HG02642 (cell line): ENCODE results near the gene ARID1B.

Experiments
- ATAC-seq: cut with Tn5 transposase; IDR thresholded peaks from one replicate; pipeline ENCODE4 v1.9.1; 2021; ENCODE audit warnings: mild to moderate bottlenecking; ENCODE audit not compliant: unreplicated experiment, poor library complexity

Gene ARID1B

GRCh38 chr6:157107915-157108651 lies 330.9 kb downstream of the ARID1B start:
- ATAC-seq, result no peak

DNA sequence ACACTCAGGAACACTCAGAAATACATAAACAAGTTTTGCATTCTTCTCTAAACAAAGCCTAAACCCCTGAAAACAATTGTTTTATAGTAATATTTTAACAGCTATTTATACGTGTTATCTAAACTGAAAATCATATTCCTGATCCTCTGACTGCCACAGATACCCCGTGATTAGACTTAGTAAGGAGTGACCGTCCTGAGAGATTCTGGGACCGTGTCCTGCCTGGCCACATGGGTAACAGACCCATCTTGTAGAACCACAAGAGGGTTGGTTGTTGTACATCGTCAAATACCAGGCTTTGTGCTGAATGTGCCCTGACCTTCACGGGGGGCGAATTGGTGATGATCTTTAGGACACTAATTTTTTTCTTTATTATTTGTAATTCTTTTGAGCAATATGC lies 331.7 kb downstream of the ARID1B start:
- no peak for ATAC-seq

GRCh38 chr6:157110607-157111006 lies 333.4 kb downstream of the ARID1B start:
- ATAC-seq, result no peak

DNA sequence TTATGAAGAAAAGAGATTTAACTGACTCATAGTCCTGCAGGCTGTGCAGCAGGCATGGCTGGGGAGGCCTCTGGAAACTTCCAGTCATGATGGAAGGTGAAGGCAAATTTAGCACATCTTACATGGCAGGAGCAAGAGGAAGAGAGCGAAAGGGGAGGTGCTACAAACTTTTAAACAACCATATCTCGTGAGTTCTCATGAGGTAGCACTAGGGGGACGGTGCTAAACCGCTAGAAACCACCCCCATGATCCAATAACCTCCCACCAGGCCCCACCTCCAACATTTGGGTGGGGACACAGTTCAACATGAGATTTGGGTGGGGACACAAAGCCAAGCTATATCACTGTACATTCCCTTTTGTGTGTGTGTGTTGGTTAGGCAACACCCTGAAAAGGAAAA lies 336.2 kb downstream of the ARID1B start:
- ATAC-seq, result no peak

DNA sequence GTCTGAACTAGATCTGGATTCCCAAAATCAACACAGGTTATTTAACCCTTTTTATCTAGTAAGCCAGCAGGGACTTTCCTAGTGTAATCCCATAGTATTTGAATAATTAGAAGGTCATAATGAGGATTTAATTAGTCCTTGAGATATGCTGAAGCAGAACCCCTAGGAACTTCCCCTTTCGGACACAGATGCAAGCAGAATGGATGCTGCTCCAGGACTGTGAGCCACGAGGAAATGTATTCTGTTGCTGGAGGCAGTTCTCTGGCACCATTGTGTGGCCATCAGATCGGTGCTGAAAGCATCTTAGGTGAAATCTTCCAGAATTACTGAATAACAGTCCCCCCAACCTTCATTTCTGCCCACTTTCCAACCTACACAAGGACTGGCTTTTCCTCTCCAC lies 339.2 kb downstream of the ARID1B start:
- ATAC-seq, result no peak

DNA sequence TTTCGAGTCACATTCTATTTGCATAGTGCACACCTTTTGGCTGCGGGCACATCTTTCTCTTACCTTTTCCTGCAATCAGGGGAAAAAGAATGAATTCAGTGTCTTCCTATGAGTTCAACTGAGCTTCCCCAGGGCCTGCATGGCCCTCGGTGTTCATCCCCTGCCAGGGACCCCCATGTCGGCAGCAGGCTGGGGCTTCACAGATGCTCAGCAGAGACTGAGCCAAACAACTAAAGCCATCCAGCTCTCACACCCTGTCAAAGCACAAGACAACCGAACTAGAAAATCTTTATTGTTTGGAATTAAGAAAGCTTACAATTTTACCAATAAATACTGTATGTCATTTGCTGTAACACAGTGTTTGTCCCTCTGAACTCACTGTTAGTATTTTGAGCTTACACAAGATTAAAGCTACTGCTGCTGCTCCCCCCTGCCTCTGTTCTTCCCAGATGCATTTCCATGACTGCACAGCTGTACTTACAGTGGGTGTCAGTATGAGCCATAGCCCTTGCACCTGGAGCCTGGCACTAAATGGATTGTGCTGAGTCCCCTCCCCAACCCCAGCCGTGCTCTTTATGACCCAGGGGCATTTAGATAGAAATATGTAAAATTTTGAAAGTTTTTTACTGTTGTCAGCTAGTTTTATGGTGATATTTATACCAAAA lies 340.4 kb downstream of the ARID1B start:
- ATAC-seq, result no peak

GRCh38 chr6:157119502-157120027 lies 342.4 kb downstream of the ARID1B start:
- no peak for ATAC-seq

GRCh38 chr6:157120534-157121232 lies 343.5 kb downstream of the ARID1B start:
- no peak for ATAC-seq

- no peak for ATAC-seq
Observed at GRCh38 chr6:157121897-157122296, 344.7 kb downstream of the ARID1B start.

GRCh38 chr6:157123234-157123633 lies 346.1 kb downstream of the ARID1B start:
- ATAC-seq, result no peak

DNA sequence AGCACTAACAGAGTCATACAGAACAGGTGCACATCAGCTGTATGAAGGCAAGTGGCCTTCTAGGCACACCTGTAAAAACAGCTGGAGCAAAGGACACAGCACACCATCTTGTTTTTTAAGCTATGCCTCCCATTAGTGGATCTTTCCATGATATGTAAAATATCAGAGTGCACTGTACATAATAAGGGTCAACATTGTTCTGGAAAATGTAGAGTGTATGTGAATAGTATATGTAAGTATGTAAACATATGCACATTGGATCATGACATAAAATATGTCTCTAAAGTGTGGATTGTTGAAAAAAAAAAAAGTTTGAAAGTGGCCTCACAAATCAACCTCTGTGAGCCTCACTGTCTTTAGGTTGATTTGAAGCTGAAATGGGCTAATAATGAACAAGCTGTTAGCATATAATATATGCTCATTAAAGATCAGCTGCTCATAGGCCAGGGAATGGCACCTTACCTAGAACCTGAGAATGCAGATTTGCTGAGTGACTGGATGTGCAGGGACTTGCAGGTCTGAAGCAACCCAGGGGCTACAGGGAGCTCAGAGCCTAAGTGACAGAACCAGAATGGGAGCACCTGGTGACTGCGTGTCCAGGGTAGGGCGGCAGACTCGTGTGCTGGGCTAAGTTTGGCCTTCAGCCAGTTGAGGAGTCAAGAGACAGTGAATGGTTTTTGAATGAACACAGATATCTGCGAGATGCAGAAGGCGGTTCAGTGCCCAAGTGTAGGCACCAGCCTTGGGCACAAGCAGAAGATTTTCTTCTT lies 347.5 kb downstream of the ARID1B start:
- ATAC-seq, result no peak

- no peak for ATAC-seq
Observed at GRCh38 chr6:157125531-157125930, 348.4 kb downstream of the ARID1B start.

DNA sequence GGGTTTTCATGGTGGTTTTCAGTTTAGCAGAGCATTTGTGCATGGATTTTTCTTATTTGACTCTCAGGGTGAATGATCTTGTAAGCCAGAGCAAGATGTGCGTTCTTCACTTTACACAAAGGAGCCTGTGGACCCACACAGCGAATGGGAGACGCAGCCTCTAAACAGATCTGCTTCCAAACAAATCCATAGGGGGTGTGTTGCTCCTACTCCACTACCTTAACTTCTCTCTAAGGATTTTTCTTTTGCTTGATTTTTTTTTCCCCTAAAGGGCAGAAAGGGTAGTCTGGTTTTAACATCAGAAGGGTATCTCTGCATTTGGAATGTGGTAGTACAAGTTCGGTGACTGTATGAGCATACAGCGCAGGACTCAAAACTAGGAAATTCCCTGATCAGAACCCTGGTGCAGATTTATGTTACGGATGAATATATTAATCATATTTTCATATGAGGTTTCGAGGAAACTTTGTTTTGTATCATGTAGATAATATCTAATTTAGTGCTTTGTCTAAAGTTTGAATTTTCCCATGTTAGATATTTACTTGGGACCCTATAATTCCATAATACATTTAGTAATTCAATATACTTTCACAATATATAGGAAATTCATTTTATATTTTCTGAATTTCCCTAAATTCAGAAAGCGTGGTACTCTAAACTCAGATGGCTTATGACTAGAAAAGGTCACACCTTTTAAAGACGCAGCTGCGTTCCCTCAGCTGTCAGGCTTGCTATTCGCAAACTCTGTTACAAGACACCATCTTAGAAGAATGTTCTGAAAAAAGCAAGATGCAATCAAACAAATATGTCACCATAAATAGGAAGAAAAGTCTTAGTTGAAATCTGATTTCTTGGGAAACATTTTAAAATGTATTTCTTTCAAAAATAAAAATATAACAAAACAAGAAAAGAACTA lies 349.3 kb downstream of the ARID1B start:
- ATAC-seq, result no peak

DNA sequence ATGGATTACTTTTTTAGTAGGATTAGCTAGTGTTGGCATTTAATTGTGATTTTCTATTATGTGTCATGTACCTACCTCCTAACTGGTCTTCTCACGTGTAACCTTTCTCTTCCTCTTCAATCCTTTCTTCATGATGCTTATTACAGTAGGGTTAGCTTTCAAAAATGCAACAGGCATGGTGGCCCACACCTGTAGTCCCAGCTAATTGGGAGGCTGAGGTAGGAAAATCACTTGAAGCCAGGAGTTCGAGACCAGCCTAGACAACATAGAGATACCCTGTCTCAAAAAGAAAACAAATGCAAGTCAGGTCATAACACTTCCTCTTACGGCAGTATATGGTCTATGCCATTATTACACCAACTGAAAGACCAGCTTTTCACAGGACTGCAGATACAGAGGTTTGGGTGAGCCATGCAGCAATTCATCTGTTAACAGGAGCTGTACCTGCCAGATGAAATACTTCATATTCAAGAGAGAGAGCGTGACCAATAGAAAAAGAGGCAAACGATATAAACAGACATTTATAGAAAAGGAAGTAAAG lies 351.1 kb downstream of the ARID1B start:
- ATAC-seq, result no peak

- ATAC-seq, result no peak
Observed at GRCh38 chr6:157131250-157131649, 354.1 kb downstream of the ARID1B start.

GRCh38 chr6:157133856-157134255 lies 356.7 kb downstream of the ARID1B start:
- ATAC-seq, result no peak

- no peak for ATAC-seq
Observed at GRCh38 chr6:157134402-157135047, 357.3 kb downstream of the ARID1B start.

DNA sequence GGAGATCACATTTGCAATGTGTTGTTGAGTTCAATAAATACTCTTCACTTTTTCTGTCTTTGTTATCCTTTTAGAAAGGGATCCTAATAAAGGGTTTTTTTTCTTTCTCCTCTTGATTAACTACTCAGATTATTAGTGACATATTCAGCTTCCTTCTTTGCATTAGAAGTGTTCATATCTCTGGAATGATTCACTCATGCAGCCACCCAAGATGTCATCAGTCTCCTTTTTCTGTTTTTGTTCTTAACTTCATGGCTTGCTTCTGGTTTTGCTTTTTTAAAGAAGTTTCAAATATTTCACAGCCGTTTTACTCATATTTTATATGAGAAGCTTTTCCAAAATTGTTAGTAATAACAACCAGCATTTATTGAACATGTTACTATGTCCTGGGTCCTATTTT lies 358.5 kb downstream of the ARID1B start:
- ATAC-seq, result no peak

GRCh38 chr6:157137501-157137900 lies 360.3 kb downstream of the ARID1B start:
- no peak for ATAC-seq
